ENCODE measurements around the gene MYRIP. TPM values are rescaled to one million over a fixed set of nuclear protein-coding genes. Genes with fewer than 3 reads are reported as not detected.

The MYRIP gene
- total RNA-seq: 4.2 and 4.5 TPM in 2 replicates

GRCh38 chr3:39809181-39809994 is at the start of gene MYRIP:
Gene MYRIP, plus strand, starts transcription at chr3:39809609. Its CDS starts 91,208 bp downstream, at chr3:39900817.

DNA sequence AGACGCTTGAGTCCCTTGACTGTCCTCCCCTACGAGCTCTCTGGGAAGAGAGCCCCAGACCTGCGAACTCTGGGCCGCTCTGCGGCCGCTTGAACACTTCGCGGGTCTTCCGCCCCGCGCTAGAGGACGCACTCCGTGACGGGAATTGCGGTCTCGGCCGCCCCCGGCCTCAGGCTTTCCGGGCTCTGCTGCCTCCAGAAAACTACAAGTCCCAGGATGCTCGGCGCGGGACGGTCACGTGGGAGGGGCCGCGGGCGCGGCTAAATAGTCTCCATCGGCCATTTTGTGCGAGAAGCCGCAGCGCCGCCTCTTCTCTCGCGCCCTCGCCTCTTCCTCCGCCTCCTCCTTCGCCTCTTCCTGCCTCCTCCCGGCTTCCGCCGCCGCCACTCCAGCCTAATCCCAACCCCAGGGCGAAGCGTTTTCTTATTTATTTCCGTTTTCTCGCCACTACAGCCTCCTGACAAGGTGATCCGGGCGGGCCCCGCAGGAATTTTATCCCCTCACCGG is 500.1 kb downstream of the MYRIP start, which contains the start of gene EIF1B:
Gene EIF1B (plus strand): TSS at position 290 of the 507 bp plus-strand sequence. CDS start 235 bp downstream, outside the sequence.

Data from aortic smooth muscle cell (primary cell).